Body of pancreas (tissue), 4 donors: ENCODE measurements around the gene NIPAL3.

Experiments used
- POLR2A ChIP-seq, 3 donors: fragments of 450-650 bp; IDR thresholded peaks; one replicate each; pipeline ENCODE4 v1.6.1; 2016; ENCODE audit warnings: antibody characterized with exemption in 3 of 3, mild to moderate bottlenecking in 2 of 3
- TF ChIP-seq, protein P1 (sequence below), 7 experiments: fragments of 450-650 bp in 4 of 7; fragments of 200-600 bp in 3 of 7; sonication (generic) in 3 of 7; IDR thresholded peaks; one replicate each; pipeline ENCODE4 v1.5.1; 2016 to 2019; ENCODE audit warnings: antibody characterized with exemption in 7 of 7

DNA sequence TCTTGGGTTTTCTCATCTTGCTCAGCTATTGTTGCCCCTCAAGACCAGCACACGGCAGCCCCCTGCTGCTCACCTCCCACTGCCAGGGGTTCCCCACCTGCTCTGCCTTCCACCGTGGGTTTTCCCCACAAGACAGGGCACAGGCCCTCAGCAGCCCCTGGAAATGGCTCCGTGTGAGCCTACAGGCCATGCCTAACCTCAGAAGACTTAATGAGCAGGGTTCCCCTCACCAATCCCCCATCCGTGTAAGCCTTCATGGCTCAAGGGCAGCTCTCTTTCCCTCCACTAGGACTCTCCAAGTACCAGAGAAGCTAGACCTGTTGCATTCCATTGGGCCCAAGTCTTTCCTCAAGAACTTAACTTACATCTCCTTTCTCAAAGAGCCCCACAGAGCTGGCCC is 68.6 kb downstream of the NIPAL3 start:
- TF ChIP-seq POLR2A (IDR thresholded peaks at IDR 0.05), result no peak
- TF ChIP-seq, protein P1, sequence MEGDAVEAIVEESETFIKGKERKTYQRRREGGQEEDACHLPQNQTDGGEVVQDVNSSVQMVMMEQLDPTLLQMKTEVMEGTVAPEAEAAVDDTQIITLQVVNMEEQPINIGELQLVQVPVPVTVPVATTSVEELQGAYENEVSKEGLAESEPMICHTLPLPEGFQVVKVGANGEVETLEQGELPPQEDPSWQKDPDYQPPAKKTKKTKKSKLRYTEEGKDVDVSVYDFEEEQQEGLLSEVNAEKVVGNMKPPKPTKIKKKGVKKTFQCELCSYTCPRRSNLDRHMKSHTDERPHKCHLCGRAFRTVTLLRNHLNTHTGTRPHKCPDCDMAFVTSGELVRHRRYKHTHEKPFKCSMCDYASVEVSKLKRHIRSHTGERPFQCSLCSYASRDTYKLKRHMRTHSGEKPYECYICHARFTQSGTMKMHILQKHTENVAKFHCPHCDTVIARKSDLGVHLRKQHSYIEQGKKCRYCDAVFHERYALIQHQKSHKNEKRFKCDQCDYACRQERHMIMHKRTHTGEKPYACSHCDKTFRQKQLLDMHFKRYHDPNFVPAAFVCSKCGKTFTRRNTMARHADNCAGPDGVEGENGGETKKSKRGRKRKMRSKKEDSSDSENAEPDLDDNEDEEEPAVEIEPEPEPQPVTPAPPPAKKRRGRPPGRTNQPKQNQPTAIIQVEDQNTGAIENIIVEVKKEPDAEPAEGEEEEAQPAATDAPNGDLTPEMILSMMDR (IDR thresholded peaks at IDR 0.05), result no peak
